Measurements from ENCODE around the gene PALM. TPM values are rescaled to one million over a fixed set of nuclear protein-coding genes. Genes with fewer than 3 reads are reported as not detected.

PALM gene
- total and polyA plus RNA-seq, 9 donors = 2.9 to 169 (median 118) TPM

DNA sequence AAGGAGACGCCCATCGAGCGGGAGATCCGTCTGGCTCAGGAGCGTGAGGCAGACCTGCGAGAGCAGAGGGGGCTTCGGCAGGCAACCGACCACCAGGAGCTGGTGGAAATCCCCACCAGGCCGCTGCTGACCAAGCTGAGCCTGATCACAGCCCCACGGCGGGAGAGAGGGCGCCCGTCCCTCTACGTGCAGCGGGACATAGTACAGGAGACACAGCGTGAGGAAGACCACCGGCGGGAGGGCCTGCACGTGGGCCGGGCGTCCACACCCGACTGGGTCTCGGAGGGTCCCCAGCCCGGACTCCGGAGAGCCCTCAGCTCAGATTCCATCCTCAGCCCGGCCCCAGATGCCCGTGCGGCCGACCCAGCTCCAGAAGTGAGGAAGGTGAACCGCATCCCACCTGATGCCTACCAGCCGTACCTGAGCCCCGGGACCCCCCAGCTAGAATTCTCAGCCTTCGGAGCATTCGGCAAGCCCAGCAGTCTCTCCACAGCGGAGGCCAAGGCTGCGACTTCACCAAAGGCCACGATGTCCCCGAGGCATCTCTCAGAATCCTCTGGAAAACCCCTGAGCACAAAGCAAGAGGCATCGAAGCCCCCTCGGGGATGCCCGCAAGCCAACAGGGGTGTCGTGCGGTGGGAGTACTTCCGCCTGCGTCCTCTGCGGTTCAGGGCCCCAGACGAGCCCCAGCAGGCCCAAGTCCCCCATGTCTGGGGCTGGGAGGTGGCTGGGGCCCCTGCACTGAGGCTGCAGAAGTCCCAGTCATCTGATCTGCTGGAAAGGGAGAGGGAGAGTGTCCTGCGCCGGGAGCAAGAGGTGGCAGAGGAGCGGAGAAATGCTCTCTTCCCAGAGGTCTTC is 49.3 kb downstream of the PALM start:
- TF ChIP-seq POLR2A (IDR thresholded peaks at IDR 0.05) = no peak
- no peak for TF ChIP-seq EP300 (IDR thresholded peaks at IDR 0.05)
- TF ChIP-seq, protein P1, sequence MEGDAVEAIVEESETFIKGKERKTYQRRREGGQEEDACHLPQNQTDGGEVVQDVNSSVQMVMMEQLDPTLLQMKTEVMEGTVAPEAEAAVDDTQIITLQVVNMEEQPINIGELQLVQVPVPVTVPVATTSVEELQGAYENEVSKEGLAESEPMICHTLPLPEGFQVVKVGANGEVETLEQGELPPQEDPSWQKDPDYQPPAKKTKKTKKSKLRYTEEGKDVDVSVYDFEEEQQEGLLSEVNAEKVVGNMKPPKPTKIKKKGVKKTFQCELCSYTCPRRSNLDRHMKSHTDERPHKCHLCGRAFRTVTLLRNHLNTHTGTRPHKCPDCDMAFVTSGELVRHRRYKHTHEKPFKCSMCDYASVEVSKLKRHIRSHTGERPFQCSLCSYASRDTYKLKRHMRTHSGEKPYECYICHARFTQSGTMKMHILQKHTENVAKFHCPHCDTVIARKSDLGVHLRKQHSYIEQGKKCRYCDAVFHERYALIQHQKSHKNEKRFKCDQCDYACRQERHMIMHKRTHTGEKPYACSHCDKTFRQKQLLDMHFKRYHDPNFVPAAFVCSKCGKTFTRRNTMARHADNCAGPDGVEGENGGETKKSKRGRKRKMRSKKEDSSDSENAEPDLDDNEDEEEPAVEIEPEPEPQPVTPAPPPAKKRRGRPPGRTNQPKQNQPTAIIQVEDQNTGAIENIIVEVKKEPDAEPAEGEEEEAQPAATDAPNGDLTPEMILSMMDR (IDR thresholded peaks at IDR 0.05) = no peak
- Histone ChIP-seq H3K27me3 (no peaks in the 10 kb centered on the region), H3K36me3 (no peaks in the 10 kb centered on the region), H3K4me1 (ENCODE audit: insufficient read depth) (peaks cover 1% of the 10 kb centered on the region), H3K4me3 (no peak overlapping the region), H3K27ac (no peak overlapping the region), H3K9me3 (no peaks in the 10 kb centered on the region)
- DNase-seq = no peak
- intact Hi-C loops (cut with DNase I) = loop anchor here in 1 of 4 donors (10.0 kb wide), 1 partner anchor 87 kb away; the partner anchor contains the start of gene PRTN3
- WGBS, 3 donors = 95 to 97% (median 96%) methylated on average over 46 to 50 of the region's 50 CpGs

DNA sequence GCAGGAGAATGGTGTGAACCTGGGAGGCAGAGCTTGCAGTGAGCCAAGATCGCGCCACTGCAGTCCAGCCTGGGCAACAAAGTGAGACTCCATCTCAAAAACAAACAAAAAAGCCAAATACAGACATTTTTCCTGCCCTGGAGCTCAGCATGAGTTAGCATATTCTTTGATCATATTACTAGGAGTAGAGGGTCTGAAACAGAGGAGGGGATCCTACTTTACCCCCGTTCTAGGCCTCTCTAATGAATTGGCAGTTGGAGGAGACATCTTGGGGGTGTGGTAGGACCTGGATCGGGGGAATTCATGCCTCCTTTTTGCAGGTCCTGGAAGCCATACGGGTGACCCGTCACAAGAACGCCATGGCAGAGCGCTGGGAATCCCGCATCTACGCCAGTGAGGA is 54.4 kb downstream of the PALM start:
- intact Hi-C loops (cut with DNase I) = no loop called here
- no peaks in the 10 kb centered on the region for H3K4me1 ChIP-seq (ENCODE audit: insufficient read depth)
- H3K27me3 ChIP-seq = no peaks in the 10 kb centered on the region
- no peaks in the 10 kb centered on the region for H3K9me3 ChIP-seq
- H3K36me3 ChIP-seq = no peaks in the 10 kb centered on the region
- DNase-seq = no peak
- H3K27ac ChIP-seq = no peak overlapping the region
- 93 to 95% (median 94%) methylated on average over 10 of the region's 10 CpGs for WGBS, 3 donors
- TF ChIP-seq POLR2A (IDR thresholded peaks at IDR 0.05) (no peak), EP300 (IDR thresholded peaks at IDR 0.05) (no peak)
- TF ChIP-seq, protein P1 (IDR thresholded peaks at IDR 0.05) = no peak
- no peak overlapping the region for H3K4me3 ChIP-seq

DNA sequence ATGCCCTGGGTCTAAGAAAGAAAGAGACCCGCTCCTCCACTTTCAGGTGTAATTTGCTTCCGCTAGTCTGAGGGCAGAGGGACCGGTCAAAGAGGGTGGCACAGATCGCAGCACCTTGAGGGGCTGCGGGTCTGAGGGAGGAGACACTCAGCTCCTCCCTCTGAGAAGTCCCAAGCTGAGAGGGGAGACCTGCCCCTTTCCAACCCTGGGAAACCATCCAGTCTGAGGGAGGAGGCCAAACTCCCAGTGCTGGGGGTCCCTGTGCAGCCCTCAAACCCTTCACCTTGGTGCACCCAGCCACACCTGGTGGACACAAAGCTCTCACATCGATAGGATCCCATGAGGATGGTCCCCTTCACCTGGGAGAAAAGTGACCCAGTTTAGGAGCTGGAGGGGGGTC is 55.1 kb downstream of the PALM start:
- 84 to 94% (median 91%) methylated on average over 6 of the region's 6 CpGs for WGBS, 3 donors
- Histone ChIP-seq H3K36me3 (no peaks in the 10 kb centered on the region), H3K9me3 (no peaks in the 10 kb centered on the region), H3K27ac (no peak overlapping the region), H3K27me3 (no peaks in the 10 kb centered on the region), H3K4me1 (ENCODE audit: insufficient read depth) (no peaks in the 10 kb centered on the region), H3K4me3 (no peak overlapping the region)
- no peak for TF ChIP-seq POLR2A (IDR thresholded peaks at IDR 0.05)
- no peak for TF ChIP-seq EP300 (IDR thresholded peaks at IDR 0.05)
- TF ChIP-seq, protein P1 (IDR thresholded peaks at IDR 0.05) = no peak
- intact Hi-C loops (cut with DNase I) = no loop called here
- no peak for DNase-seq

DNA sequence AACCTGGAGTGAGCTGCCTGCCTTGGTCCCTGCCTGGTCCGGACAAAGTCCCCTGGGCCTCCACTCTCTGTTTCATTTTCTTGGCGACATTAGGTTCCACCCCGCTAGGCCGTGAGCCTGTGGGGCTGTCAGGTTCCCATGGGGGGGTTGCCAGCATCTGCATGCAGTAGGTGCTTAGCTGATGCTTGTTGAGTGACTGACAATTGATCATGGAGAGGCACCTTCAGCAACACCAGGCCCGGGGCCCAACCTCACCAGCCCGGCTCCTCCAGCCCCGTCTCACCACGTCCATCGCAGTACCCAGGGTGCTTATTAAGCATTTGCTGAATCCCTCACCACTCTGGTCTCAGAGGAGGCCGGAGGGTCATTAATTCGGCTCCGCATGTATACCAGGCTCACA is 55.6 kb downstream of the PALM start:
- DNase-seq = no peak
- no peak overlapping the region for H3K27ac ChIP-seq
- H3K4me3 ChIP-seq = no peak overlapping the region
- H3K4me1 ChIP-seq (ENCODE audit: insufficient read depth) = no peaks in the 10 kb centered on the region
- H3K36me3 ChIP-seq = no peaks in the 10 kb centered on the region
- H3K27me3 ChIP-seq = no peaks in the 10 kb centered on the region
- TF ChIP-seq, protein P1 (IDR thresholded peaks at IDR 0.05) = no peak
- H3K9me3 ChIP-seq = no peaks in the 10 kb centered on the region
- intact Hi-C loops (cut with DNase I) = no loop called here
- WGBS, 3 donors = 91 to 95% (median 91%) methylated on average over 12 of the region's 12 CpGs
